ENCODE measurements around the gene EVA1C. TPM values are rescaled to one million over a fixed set of nuclear protein-coding genes. Genes with fewer than 3 reads are reported as not detected.
A peak's percentile ranks its signal among the peaks of the same experiment; 100 is the strongest.
"Not testable (repeated sequence)": the region's sequence is repeated elsewhere in the genome, so short reads cannot be mapped to it uniquely, and the experiment has no call there.

EVA1C gene
- total RNA-seq, 2 donors from 2014 or later, result 45.7 to 48.6 TPM

GRCh38 chr21:32389337-32390015 is 23.0 kb upstream of the EVA1C start:
- H3K36me3 ChIP-seq, result no peaks in the 10 kb centered on the region
- H3K4me3 ChIP-seq, result no peak overlapping the region
- no peak for DNase-seq (ENCODE audit: low spot score)
- intact Hi-C loops (cut with DNase I), result no loop called here
- WGBS, result 62% methylated on average over 5 of the region's 5 CpGs
- no peaks in the 10 kb centered on the region for H3K27me3 ChIP-seq (replicated peaks; ENCODE audit: insufficient read depth)
- H3K9me3 ChIP-seq, result no peaks in the 10 kb centered on the region
- H3K4me1 ChIP-seq (replicated peaks), result peaks cover 11% of the 10 kb centered on the region
- no peak for TF ChIP-seq CTCF (IDR thresholded peaks at IDR 0.05)
- no peak for TF ChIP-seq POLR2AphosphoS5 (IDR thresholded peaks at IDR 0.05)
- TF ChIP-seq POLR2A (IDR thresholded peaks at IDR 0.05), result no peak
- peak overlapping the region; percentile 21 to 91 for H3K27ac ChIP-seq

- DNase-seq (ENCODE audit: low spot score); H3K36me3 ChIP-seq; H3K27ac ChIP-seq; H3K27me3 ChIP-seq (replicated peaks; ENCODE audit: insufficient read depth); intact Hi-C loops (cut with DNase I); H3K4me3 ChIP-seq; H3K9me3 ChIP-seq: not testable (repeated sequence)
- peaks cover 11% of the 10 kb centered on the region for H3K4me1 ChIP-seq (replicated peaks)
- 88% methylated on average over 10 of the region's 11 CpGs for WGBS
These were observed 21.8 kb upstream of the EVA1C start for GRCh38 chr21:32390537-32391224.

GRCh38 chr21:32391755-32392154 is 20.8 kb upstream of the EVA1C start:
- Histone ChIP-seq H3K4me3 (peak overlapping the region; percentile 79 to 90), H3K4me1 (replicated peaks) (peaks cover 11% of the 10 kb centered on the region), H3K36me3 (no peaks in the 10 kb centered on the region), H3K9me3 (no peaks in the 10 kb centered on the region), H3K27me3 (replicated peaks; ENCODE audit: insufficient read depth) (no peaks in the 10 kb centered on the region), H3K27ac (peak overlapping the region; percentile 88)
- intact Hi-C loops (cut with DNase I), result no loop called here
- no peak for TF ChIP-seq POLR2AphosphoS5 (IDR thresholded peaks at IDR 0.05)
- TF ChIP-seq CTCF (IDR thresholded peaks at IDR 0.05), result no peak
- TF ChIP-seq POLR2A (IDR thresholded peaks at IDR 0.05), result no peak
- no peak for DNase-seq (ENCODE audit: low spot score)
- WGBS, result 53% methylated on average over 4 of the region's 4 CpGs

- H3K9me3 ChIP-seq, result no peaks in the 10 kb centered on the region
- 0% methylated on average over 15 of the region's 32 CpGs for WGBS
- H3K4me3 ChIP-seq, result peak overlapping the region; percentile 79 to 90
- no peaks in the 10 kb centered on the region for H3K27me3 ChIP-seq (replicated peaks; ENCODE audit: insufficient read depth)
- peaks cover 10% of the 10 kb centered on the region for H3K4me1 ChIP-seq (replicated peaks)
- H3K27ac ChIP-seq, result peak overlapping the region; percentile 88
- no peaks in the 10 kb centered on the region for H3K36me3 ChIP-seq
- intact Hi-C loops (cut with DNase I), result no loop called here
- TF ChIP-seq POLR2A (IDR thresholded peaks at IDR 0.05), result no peak
- DNase-seq (ENCODE audit: low spot score), result no peak
These were observed 20.1 kb upstream of the EVA1C start for GRCh38 chr21:32392299-32392879.

- DNase-seq (ENCODE audit: low spot score), result peak; percentile 92
- TF ChIP-seq POLR2A (IDR thresholded peaks at IDR 0.05) (peak; percentile 82), CTCF (IDR thresholded peaks at IDR 0.05) (no peak), POLR2AphosphoS5 (IDR thresholded peaks at IDR 0.05) (peak; percentile 91)
- 3% methylated on average over 52 of the region's 59 CpGs for WGBS
- intact Hi-C loops (cut with DNase I), result no loop called here
- Histone ChIP-seq H3K27me3 (replicated peaks; ENCODE audit: insufficient read depth) (no peaks in the 10 kb centered on the region), H3K4me3 (peak within 1 kb of the TSS; percentile 79 to 90), H3K27ac (peak within 1 kb of the TSS; percentile 88), H3K36me3 (no peaks in the 10 kb centered on the region), H3K4me1 (replicated peaks) (peaks cover 5% of the 10 kb centered on the region), H3K9me3 (no peaks in the 10 kb centered on the region)
These were observed 19.4 kb upstream of the EVA1C start, which contains the start of gene URB1 for GRCh38 chr21:32392880-32393676. Gene URB1, minus strand, starts transcription at chr21:32393012. Its CDS starts 102 bp downstream, at chr21:32392910.
